A549 treated with Hydrocortisone at 1 μM for 4 hours (cell line): ENCODE data around the gene SMPD1. TPM values are rescaled to one million over a fixed set of nuclear protein-coding genes. Genes with fewer than 3 reads are reported as not detected.

ENCODE experiments used
- total RNA-seq: library from RNA; stranded (reverse); fragments of 200-300 nt; extraction: Qiagen RNA extraction; gene quantifications from 5 replicates; pipeline ENCODE4 v1.2.3, GENCODE V29; 2022

SMPD1 gene
- 9.3 to 11.3 TPM (median 10.1 TPM) in 5 replicates for total RNA-seq

GRCh38 chr11:6389905-6390717, at the start of gene SMPD1:
Gene SMPD1, plus strand, starts transcription at chr11:6390474. Its CDS starts 125 bp downstream, at chr11:6390599.

GRCh38 chr11:6419009-6419631, 28.8 kb downstream of the SMPD1 start, which contains the start of gene APBB1:
Gene APBB1, minus strand, starts transcription at chr11:6419094. Its CDS starts 7,747 bp downstream, at chr11:6411347.

GRCh38 chr11:6440906-6441358, 50.7 kb downstream of the SMPD1 start, which contains the start of gene HPX:
Gene HPX, minus strand, starts transcription at chr11:6440987. Its CDS starts 24 bp downstream, at chr11:6440963.

Other genes starting within 250 kb of the SMPD1 start
- not detected in 5 replicates for gene OR52B2, start 220.1 kb upstream of the SMPD1 start, total RNA-seq
- gene OR52W1, start 191.2 kb upstream of the SMPD1 start, total RNA-seq: not detected in 5 replicates
- gene C11orf42, start 184.9 kb upstream of the SMPD1 start, total RNA-seq: not detected in 5 replicates
- 14.6 to 20.3 TPM (median 16.2 TPM) in 5 replicates for gene FHIP1B, start 155.8 kb upstream of the SMPD1 start, total RNA-seq
- 0.05 to 0.10 TPM (median 0.07 TPM) in 4 of 5 replicates, not detected in the other for gene CNGA4, start 151.4 kb upstream of the SMPD1 start, total RNA-seq
- not detected in 5 replicates for gene CCKBR, start 130.6 kb upstream of the SMPD1 start, total RNA-seq
- 20.8 to 32.7 TPM (median 25.4 TPM) in 5 replicates for gene CAVIN3, start 70.0 kb upstream of the SMPD1 start, total RNA-seq
- gene APBB1, start 28.6 kb downstream of the SMPD1 start, total RNA-seq: 16.6 to 20.1 TPM (median 18.9 TPM) in 5 replicates
- 0.48 to 0.66 TPM (median 0.51 TPM) in 5 replicates for gene HPX, start 50.5 kb downstream of the SMPD1 start, total RNA-seq
- gene TRIM3, start 83.5 kb downstream of the SMPD1 start, total RNA-seq: 16.0 to 21.4 TPM (median 17.6 TPM) in 5 replicates
- gene ARFIP2, start 90.9 kb downstream of the SMPD1 start, total RNA-seq: 53.3 to 59.5 TPM (median 55.2 TPM) in 5 replicates
- gene TIMM10B, start 91.0 kb downstream of the SMPD1 start, total RNA-seq: 27.1 to 36.2 TPM (median 33.5 TPM) in 5 replicates
- 2.5 to 3.4 TPM (median 2.9 TPM) in 5 replicates for gene DNHD1, start 106.8 kb downstream of the SMPD1 start, total RNA-seq
- 26.0 to 38.0 TPM (median 32.7 TPM) in 5 replicates for gene RRP8, start 213.1 kb downstream of the SMPD1 start, total RNA-seq
- gene ILK, start 213.3 kb downstream of the SMPD1 start, total RNA-seq: 112 to 121 TPM (median 115 TPM) in 5 replicates
- 134 to 257 TPM (median 219 TPM) in 5 replicates for gene TAF10, start 221.7 kb downstream of the SMPD1 start, total RNA-seq
- 41.2 to 46.0 TPM (median 44.5 TPM) in 5 replicates for gene TPP1, start 228.9 kb downstream of the SMPD1 start, total RNA-seq